Left lung (tissue), 10 donors: ENCODE results near the gene PDCD7. TPM values are rescaled to one million over a fixed set of nuclear protein-coding genes. Genes with fewer than 3 reads are reported as not detected.

Experiments used
- ATAC-seq: fragments of 200-7000 bp; cut with Tn5 transposase; one replicate; pipeline ENCODE4 v1.9.1; 2020; ENCODE audit warnings: moderate library complexity
- DNase-seq, 4 donors: peaks; one replicate each; pipeline ENCODE4 v3.0.0-alpha.2; 2013 to 2020
- H3K27ac ChIP-seq, 2 donors: fragments of 200-600 bp; sonication (generic) in 1 of 2; one replicate each; pipeline versions ENCODE4 v1.5.0 to v1.8.0; 2020 to 2021
- H3K27me3 ChIP-seq, 2 donors: fragments of 200-600 bp; sonication (generic) in 1 of 2; one replicate each; pipeline versions ENCODE4 v1.5.0 to v1.8.0; 2020 to 2021
- H3K36me3 ChIP-seq, 2 donors: fragments of 200-600 bp; sonication (generic) in 1 of 2; one replicate each; pipeline versions ENCODE4 v1.5.0 to v1.8.0; 2020 to 2021
- H3K4me1 ChIP-seq, 2 donors: fragments of 200-600 bp; one replicate each; pipeline ENCODE4 v1.8.0; 2021
- H3K4me3 ChIP-seq, 2 donors: fragments of 200-600 bp; sonication (generic) in 1 of 2; one replicate each; pipeline versions ENCODE4 v1.5.0 to v1.8.0; 2020 to 2021; ENCODE audit warnings: mild to moderate bottlenecking in 1 of 2
- H3K9me3 ChIP-seq, 2 donors: fragments of 200-600 bp; sonication (generic) in 1 of 2; one replicate each; pipeline versions ENCODE4 v1.5.0 to v1.8.0; 2020 to 2021
- intact Hi-C, 2 donors: fragments of 100-400 bp; cut with DNase I; formaldehyde crosslinking; loops; one replicate each; pipeline versions ENCODE4 v1.11.2 to v1.14.2; 2022
- polyA plus RNA-seq, 6 donors: library from polyadenylated mRNA; unstranded; fragments of 120-200 nt; gene quantifications; one replicate each; pipeline ENCODE4 v1.2.1, GENCODE V29; 2013; ENCODE audit not compliant: insufficient read length in 6 of 6
- total RNA-seq, 2 donors: library from RNA; stranded (reverse); fragmentation: NEBNext Ultra II Directional; extraction: Animal tissue kit (Norgen Biotek cat#: 25700); gene quantifications; one replicate each; pipeline ENCODE4 v1.2.1, GENCODE V29; 2021
- TF ChIP-seq, protein P1 (sequence below), 2 donors: fragments of 200-600 bp; sonication (generic) in 1 of 2; IDR thresholded peaks; one replicate each; pipeline versions ENCODE4 v1.5.0 to v1.8.0; 2021; ENCODE audit warnings: antibody characterized with exemption in 2 of 2
- donor health status: DM: no; HTN: yes; CAD: no.
- donor health status: DM: no; HTN: no; CAD: no.

The PDCD7 gene
- total and polyA plus RNA-seq, 8 donors, result 15.8 to 35.4 (median 33.8) TPM

GRCh38 chr15:65091946-65092770 lies 41.5 kb downstream of the PDCD7 start:
- Histone ChIP-seq H3K4me1 (peaks cover 10 to 14% of the 10 kb centered on the region in 2 donors), H3K36me3 (peaks cover 0 to 5% of the 10 kb centered on the region in 2 donors), H3K4me3 (no peak overlapping the region), H3K9me3 (no peaks in the 10 kb centered on the region), H3K27ac (no peak overlapping the region), H3K27me3 (no peaks in the 10 kb centered on the region)
- no peak for ATAC-seq
- intact Hi-C loops, result loop anchor here in 1 of 2 donors (10.0 kb wide), 1 partner anchor 57 kb away; no protein-coding TSS in a partner anchor
- TF ChIP-seq, protein P1, sequence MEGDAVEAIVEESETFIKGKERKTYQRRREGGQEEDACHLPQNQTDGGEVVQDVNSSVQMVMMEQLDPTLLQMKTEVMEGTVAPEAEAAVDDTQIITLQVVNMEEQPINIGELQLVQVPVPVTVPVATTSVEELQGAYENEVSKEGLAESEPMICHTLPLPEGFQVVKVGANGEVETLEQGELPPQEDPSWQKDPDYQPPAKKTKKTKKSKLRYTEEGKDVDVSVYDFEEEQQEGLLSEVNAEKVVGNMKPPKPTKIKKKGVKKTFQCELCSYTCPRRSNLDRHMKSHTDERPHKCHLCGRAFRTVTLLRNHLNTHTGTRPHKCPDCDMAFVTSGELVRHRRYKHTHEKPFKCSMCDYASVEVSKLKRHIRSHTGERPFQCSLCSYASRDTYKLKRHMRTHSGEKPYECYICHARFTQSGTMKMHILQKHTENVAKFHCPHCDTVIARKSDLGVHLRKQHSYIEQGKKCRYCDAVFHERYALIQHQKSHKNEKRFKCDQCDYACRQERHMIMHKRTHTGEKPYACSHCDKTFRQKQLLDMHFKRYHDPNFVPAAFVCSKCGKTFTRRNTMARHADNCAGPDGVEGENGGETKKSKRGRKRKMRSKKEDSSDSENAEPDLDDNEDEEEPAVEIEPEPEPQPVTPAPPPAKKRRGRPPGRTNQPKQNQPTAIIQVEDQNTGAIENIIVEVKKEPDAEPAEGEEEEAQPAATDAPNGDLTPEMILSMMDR (IDR thresholded peaks at IDR 0.05), result no peak
- no peak for DNase-seq

DNA sequence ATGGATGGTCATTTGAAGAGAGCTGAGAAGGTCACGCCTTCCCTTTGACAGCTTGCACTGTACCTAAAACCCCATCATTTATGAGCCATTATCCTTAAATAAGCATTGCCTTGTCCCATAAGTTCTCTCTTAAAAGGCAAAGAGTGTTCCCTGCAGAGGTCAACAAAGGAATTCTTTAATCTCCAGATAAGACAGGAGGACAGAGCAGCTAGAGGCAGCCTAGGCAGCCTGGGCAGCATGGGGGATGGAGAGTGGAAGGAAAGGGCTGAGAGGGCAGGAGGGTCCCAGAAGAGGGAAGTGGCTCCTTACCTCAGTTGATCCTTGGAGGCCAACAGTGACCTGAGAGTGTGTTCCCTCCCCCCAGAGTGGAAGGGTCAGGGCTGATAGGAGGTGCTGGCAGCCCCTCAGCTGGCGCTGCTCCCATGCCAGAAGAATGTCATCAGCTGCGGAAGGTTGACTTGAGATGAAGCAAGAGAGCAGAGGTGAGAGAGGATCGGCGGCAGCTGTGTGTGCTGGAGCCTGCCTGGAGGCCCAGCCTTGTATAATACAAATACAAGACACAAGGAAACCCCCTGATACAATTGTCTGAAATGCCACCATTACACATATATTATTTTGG lies 44.3 kb downstream of the PDCD7 start:
- no peaks in the 10 kb centered on the region for H3K9me3 ChIP-seq
- peak in 2 of 4 donors; percentile 93 to 95 for DNase-seq
- intact Hi-C loops, result no loop called here
- TF ChIP-seq, protein P1 (IDR thresholded peaks at IDR 0.05), result no peak
- H3K4me3 ChIP-seq, result no peak overlapping the region
- H3K27ac ChIP-seq, result no peak overlapping the region
- H3K36me3 ChIP-seq, result no peaks in the 10 kb centered on the region
- no peaks in the 10 kb centered on the region for H3K27me3 ChIP-seq
- H3K4me1 ChIP-seq, result peaks cover 20 to 39% of the 10 kb centered on the region in 2 donors
- ATAC-seq, result peak; percentile 16

DNA sequence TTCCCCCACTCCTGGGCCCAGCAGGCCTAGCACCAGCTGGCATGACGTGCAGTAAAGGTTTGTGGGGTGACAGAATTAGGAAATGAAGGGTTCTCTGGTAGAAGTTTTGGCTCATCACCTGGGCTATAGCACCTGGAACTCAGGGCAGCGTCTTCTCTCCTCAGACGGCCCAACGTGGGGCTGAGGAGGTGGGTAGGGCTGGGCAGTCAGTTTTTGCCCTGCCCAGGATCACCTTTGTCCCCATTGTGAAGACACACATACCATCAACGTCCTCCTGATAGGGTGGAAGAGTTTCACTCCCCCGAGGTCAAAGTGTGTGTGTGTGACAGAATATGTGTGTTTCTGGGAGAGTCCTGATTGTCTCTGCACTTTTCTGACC lies 45.0 kb downstream of the PDCD7 start:
- TF ChIP-seq, protein P1 (IDR thresholded peaks at IDR 0.05), result no peak
- intact Hi-C loops, result no loop called here
- Histone ChIP-seq H3K4me3 (no peak overlapping the region), H3K36me3 (no peaks in the 10 kb centered on the region), H3K27ac (peak overlapping the region; percentile 55 to 59), H3K27me3 (peaks cover 0 to 4% of the 10 kb centered on the region in 2 donors), H3K4me1 (peaks cover 20 to 39% of the 10 kb centered on the region in 2 donors), H3K9me3 (no peaks in the 10 kb centered on the region)
- no peak for DNase-seq
- no peak for ATAC-seq

- Histone ChIP-seq H3K9me3 (no peaks in the 10 kb centered on the region), H3K4me1 (peaks cover 20 to 39% of the 10 kb centered on the region in 2 donors), H3K27me3 (peaks cover 0 to 8% of the 10 kb centered on the region in 2 donors), H3K4me3 (no peak overlapping the region), H3K27ac (peak overlapping the region; percentile 55 to 59), H3K36me3 (no peaks in the 10 kb centered on the region)
- DNase-seq (peak in 2 of 4 donors; percentile 64 to 81), ATAC-seq (peak; percentile 32)
- TF ChIP-seq, protein P1 (IDR thresholded peaks at IDR 0.05), result no peak
- intact Hi-C loops, result no loop called here
Measured at GRCh38 chr15:65087873-65088642, 45.5 kb downstream of the PDCD7 start.
